ENCODE data around the gene EDARADD.

- TF ChIP-seq POLR2A (IDR thresholded peaks at IDR 0.05) (no peak), CTCF (IDR thresholded peaks at IDR 0.05) (no peak)
Measured at GRCh38 chr1:236524142-236524894, 130.2 kb downstream of the EDARADD start.
